AG10803 (cell line): Measurements from ENCODE around the gene ZBTB25.
A peak's percentile ranks its signal among the peaks of the same experiment; 100 is the strongest.

ENCODE experiments used
- DNase-seq: peaks from one replicate; pipeline ENCODE4 v3.0.0; 2010; ENCODE audit warnings: low read depth
- H3K4me3 ChIP-seq: 2 replicates; pipeline ENCODE4 v1.5.1; 2011; ENCODE audit warnings: mild to moderate bottlenecking, low read length, control low read depth
- CTCF ChIP-seq: conservative IDR thresholded peaks from 2 replicates; pipeline ENCODE4 v1.5.1; 2011; ENCODE audit warnings: mild to moderate bottlenecking, low read length, control low read depth, inconsistent platforms

ZBTB25 gene

DNA sequence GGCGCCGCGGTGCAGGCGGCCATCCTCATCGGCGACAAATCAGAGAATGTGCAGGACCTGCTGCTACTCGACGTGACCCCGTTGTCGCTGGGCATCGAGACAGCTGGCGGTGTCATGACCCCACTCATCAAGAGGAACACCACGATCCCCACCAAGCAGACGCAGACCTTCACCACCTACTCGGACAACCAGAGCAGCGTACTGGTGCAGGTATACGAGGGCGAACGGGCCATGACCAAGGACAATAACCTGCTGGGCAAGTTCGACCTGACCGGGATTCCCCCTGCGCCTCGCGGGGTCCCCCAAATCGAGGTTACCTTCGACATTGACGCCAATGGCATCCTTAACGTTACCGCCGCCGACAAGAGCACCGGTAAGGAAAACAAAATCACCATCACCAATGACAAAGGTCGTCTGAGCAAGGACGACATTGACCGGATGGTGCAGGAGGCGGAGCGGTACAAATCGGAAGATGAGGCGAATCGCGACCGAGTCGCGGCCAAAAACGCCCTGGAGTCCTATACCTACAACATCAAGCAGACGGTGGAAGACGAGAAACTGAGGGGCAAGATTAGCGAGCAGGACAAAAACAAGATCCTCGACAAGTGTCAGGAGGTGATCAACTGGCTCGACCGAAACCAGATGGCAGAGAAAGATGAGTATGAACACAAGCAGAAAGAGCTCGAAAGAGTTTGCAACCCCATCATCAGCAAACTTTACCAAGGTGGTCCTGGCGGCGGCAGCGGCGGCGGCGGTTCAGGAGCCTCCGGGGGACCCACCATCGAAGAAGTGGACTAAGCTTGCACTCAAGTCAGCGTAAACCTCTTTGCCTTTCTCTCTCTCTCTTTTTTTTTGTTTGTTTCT lies 38.6 kb upstream of the ZBTB25 start:
- peak overlapping the region; percentile 78 for H3K4me3 ChIP-seq
- TF ChIP-seq CTCF, result no peak
- DNase-seq, result no peak

- DNase-seq, result peak; percentile 34
- peak; percentile 4; the same call in 1 of the 2 replicates for TF ChIP-seq CTCF
- peak overlapping the region; percentile 78 for H3K4me3 ChIP-seq
Observed at GRCh38 chr14:64541261-64541971, 37.8 kb upstream of the ZBTB25 start.

DNA sequence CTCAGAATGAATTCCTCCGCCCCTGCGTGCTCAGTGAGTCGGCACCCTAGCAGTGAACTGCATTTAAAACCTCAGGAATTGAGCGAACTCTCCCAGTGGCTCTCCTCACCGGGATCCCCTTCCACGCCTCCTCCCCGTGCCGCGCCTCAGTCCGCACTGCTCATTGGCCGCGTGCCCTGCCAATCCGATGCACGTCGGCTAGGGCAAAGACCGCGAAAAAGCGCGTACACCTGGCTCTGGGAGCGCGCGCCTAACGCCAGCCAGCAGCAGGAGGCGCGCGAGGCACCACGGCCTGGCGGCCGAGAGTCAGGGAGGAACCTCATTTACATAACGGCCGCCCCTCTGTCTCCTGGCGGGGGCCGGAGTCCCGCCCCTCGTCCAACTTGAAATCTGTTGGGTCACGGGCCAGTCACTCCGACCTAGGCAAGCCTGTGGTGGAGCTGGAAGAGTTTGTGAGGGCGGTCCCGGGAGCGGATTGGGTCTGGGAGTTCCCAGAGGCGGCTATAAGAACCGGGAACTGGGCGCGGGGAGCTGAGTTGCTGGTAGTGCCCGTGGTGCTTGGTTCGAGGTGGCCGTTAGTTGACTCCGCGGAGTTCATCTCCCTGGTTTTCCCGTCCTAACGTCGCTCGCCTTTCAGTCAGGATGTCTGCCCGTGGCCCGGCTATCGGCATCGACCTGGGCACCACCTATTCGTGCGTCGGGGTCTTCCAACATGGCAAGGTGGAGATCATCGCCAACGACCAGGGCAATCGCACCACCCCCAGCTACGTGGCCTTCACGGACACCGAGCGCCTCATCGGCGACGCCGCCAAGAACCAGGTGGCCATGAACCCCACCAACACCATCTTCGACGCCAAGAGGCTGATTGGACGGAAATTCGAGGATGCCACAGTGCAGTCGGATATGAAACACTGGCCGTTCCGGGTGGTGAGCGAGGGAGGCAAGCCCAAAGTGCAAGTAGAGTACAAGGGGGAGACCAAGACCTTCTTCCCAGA lies 36.9 kb upstream of the ZBTB25 start, which contains the start of gene HSPA2:
Gene HSPA2 (plus strand): TSS at position 534 of the 995 bp plus-strand sequence. CDS start 109 bp downstream, at position 643.
- peak within 1 kb of the TSS; percentile 78 for H3K4me3 ChIP-seq
- TF ChIP-seq CTCF, result peak; percentile 68
- DNase-seq, result peak; percentile 99

- no peak for TF ChIP-seq CTCF
- DNase-seq, result peak; percentile 95
- H3K4me3 ChIP-seq, result no peak overlapping the region
Observed at GRCh38 chr14:64536488-64537245, 33.0 kb upstream of the ZBTB25 start.

- no peak for DNase-seq
- no peak for TF ChIP-seq CTCF
- no peak overlapping the region for H3K4me3 ChIP-seq
Observed at GRCh38 chr14:64531567-64531966, 27.9 kb upstream of the ZBTB25 start.

DNA sequence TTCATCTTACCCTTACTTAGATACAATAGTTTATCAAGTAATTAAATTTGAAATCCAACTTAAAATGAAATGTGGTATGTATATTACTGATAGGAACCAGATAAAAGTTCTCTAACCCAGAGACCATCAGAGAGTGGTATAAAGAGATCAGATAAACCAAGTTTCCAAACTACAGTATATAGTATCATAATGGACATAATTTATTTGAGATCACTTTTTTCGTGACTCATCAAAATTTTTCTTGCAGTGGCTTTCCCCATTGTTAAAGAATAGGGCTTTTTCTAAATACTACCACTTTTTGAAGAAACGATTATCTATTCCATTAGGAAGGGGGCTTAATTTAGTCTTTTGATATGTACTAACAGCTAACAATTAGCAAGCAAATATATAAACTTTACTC lies 21.7 kb upstream of the ZBTB25 start:
- no peak overlapping the region for H3K4me3 ChIP-seq
- no peak for DNase-seq
- no peak for TF ChIP-seq CTCF
